HCT116 (cell line): ENCODE measurements around the gene PLD4. TPM values are rescaled to one million over a fixed set of nuclear protein-coding genes. Genes with fewer than 3 reads are reported as not detected.
"Not testable (repeated sequence)": the region's sequence is repeated elsewhere in the genome, so short reads cannot be mapped to it uniquely, and the experiment has no call there.

Source experiments
- ATAC-seq: fragments of 200-7000 bp; cut with Tn5 transposase; 2 replicates; pipeline ENCODE4 v1.9.1; 2020; ENCODE audit warnings: mild to moderate bottlenecking, moderate library complexity
- BruUV-seq: library from RNA; stranded (reverse); fragments of 400-500 nt; replicated peaks from 2 replicates; lab custom pipeline; 2021; lab: Mats Ljungman, UMichigan
- CTCF ChIA-PET: fragments of 300-600 bp; sonication (Branson Sonifier 250); formaldehyde crosslinking; loops from one replicate; lab custom pipeline; 2021; ENCODE audit warnings: antibody characterized with exemption; lab: Charles Lee
- POLR2A ChIA-PET: fragments of 300-600, 350-600 bp; sonication (Branson Sonifier 250); formaldehyde crosslinking; loops from one replicate; lab custom pipeline; 2021; ENCODE audit warnings: antibody characterized with exemption; lab: Charles Lee
- RAD21 ChIA-PET, 2 experiments: fragments of 300-600 bp; sonication (Branson Sonifier 250); formaldehyde crosslinking; loops; one replicate each; lab custom pipeline; 2023; ENCODE audit warnings: low total read pairs in 2 of 2; ENCODE audit not compliant: uncharacterized antibody in 2 of 2, unreplicated experiment in 2 of 2, low non-redundant PET in 1 of 2; lab: Charles Lee
- DNase-seq: peaks from one replicate; pipeline ENCODE4 v3.0.0-alpha.2; 2010; ENCODE audit warnings: low read depth, low spot score
- H2AFZ ChIP-seq: fragments of 200-600 bp; shearing (Covaris generic), sonication (generic); 2 replicates; pipeline ENCODE4 v1.6.1; 2017; ENCODE audit warnings: low read depth, mixed run types, mixed read lengths, antibody characterized with exemption, low read length; ENCODE audit not compliant: poor library complexity, severe bottlenecking
- H3K27ac ChIP-seq: 2 replicates; pipeline ENCODE4 v1.5.1; 2012; ENCODE audit warnings: low read depth, low read length
- H3K27me3 ChIP-seq: fragments of 200-600 bp; sonication (generic); 2 replicates; pipeline ENCODE4 v1.6.1; 2016; ENCODE audit warnings: mixed run types, low read length, mixed read lengths; ENCODE audit not compliant: insufficient read depth
- H3K36me3 ChIP-seq, 2 experiments: fragments of 200-500 bp in 1 of 2; fragments of 200-600 bp in 1 of 2; sonication (Bioruptor generic) in 1 of 2; sonication (generic) in 1 of 2; 2 replicates each; pipeline versions ENCODE4 v1.5.1 to v1.6.1; 2014 to 2016; ENCODE audit warnings: low read length in 2 of 2, inconsistent platforms in 1 of 2, mixed read lengths in 1 of 2, mixed run types in 1 of 2; ENCODE audit not compliant: insufficient read depth in 2 of 2, control insufficient read depth in 1 of 2
- H3K4me1 ChIP-seq, 2 experiments: fragments of 200-600 bp in 1 of 2; sonication (generic) in 1 of 2; 2 replicates each; pipeline versions ENCODE4 v1.5.1 to v1.6.1; 2012 to 2017; ENCODE audit warnings: low read length in 2 of 2, inconsistent platforms in 1 of 2, mild to moderate bottlenecking in 1 of 2, mixed read lengths in 1 of 2, mixed run types in 1 of 2, moderate library complexity in 1 of 2; ENCODE audit not compliant: insufficient read depth in 2 of 2, control insufficient read depth in 1 of 2
- H3K4me2 ChIP-seq: fragments of 200-600 bp; sonication (generic); 2 replicates; pipeline ENCODE4 v1.6.1; 2017; ENCODE audit warnings: mixed run types, low read length, mixed read lengths
- H3K4me3 ChIP-seq, 2 experiments: fragments of 200-600 bp in 1 of 2; sonication (generic) in 1 of 2; replicated peaks in 1 of 2; 2 replicates each; pipeline ENCODE4 v1.5.1; 2011 to 2016; ENCODE audit warnings: low read length in 2 of 2, control low read depth in 1 of 2, low read depth in 1 of 2, mild to moderate bottlenecking in 1 of 2, mixed read lengths in 1 of 2, mixed run types in 1 of 2
- H3K79me2 ChIP-seq: fragments of 200-600 bp; sonication (generic); 2 replicates; pipeline ENCODE4 v1.6.1; 2017; ENCODE audit warnings: mild to moderate bottlenecking, mixed run types, low read length, moderate library complexity, mixed read lengths; ENCODE audit not compliant: insufficient read depth
- H3K9ac ChIP-seq: fragments of 200-600 bp; sonication (generic); 2 replicates; pipeline ENCODE4 v1.6.1; 2016; ENCODE audit warnings: low read length, mixed read lengths
- H3K9me2 ChIP-seq: fragments of 200-600 bp; sonication (generic), shearing (Covaris generic); 2 replicates; pipeline ENCODE4 v1.6.1; 2017; ENCODE audit warnings: mixed run types, mild to moderate bottlenecking, moderate library complexity; ENCODE audit not compliant: insufficient read depth
- H3K9me3 ChIP-seq, 2 experiments: fragments of 200-500 bp in 1 of 2; fragments of 200-600 bp in 1 of 2; sonication (Bioruptor generic) in 1 of 2; sonication (generic) in 1 of 2; 2 replicates each; pipeline ENCODE4 v1.6.1; 2014 to 2017; ENCODE audit warnings: low read length in 2 of 2, mixed read lengths in 2 of 2, inconsistent platforms in 1 of 2, low read depth in 1 of 2, mild to moderate bottlenecking in 1 of 2, mixed run types in 1 of 2, moderate library complexity in 1 of 2; ENCODE audit not compliant: control insufficient read depth in 1 of 2, insufficient read depth in 1 of 2
- H4K20me1 ChIP-seq: fragments of 200-600 bp; sonication (generic), shearing (Covaris generic); 2 replicates; pipeline ENCODE4 v1.6.1; 2017; ENCODE audit warnings: mixed run types, mild to moderate bottlenecking, moderate library complexity; ENCODE audit not compliant: insufficient read depth
- CBX3 ChIP-seq: IDR thresholded peaks from 2 replicates; pipeline ENCODE4 v1.6.1; 2012; ENCODE audit warnings: low read depth
- CEBPB ChIP-seq: IDR thresholded peaks from 2 replicates; pipeline ENCODE4 v1.6.1; 2012; ENCODE audit warnings: low read depth
- ELF1 ChIP-seq: IDR thresholded peaks from 2 replicates; pipeline ENCODE4 v1.6.1; 2012; ENCODE audit warnings: low read depth, borderline replicate concordance
- EZH2 ChIP-seq: fragments of 200-600 bp; sonication (generic); IDR thresholded peaks from 2 replicates; pipeline ENCODE4 v1.6.1; 2017; ENCODE audit warnings: antibody characterized with exemption, mixed run types
- EZH2phosphoT487 ChIP-seq: fragments of 200-600 bp; IDR thresholded peaks from 2 replicates; pipeline ENCODE4 v1.6.1; 2018; ENCODE audit warnings: antibody characterized with exemption, borderline replicate concordance
- FOSL1 ChIP-seq: IDR thresholded peaks from 2 replicates; pipeline ENCODE4 v1.6.1; 2012; ENCODE audit warnings: low read depth
- JUND ChIP-seq: IDR thresholded peaks from 2 replicates; pipeline ENCODE4 v1.6.1; 2012
- POLR2A ChIP-seq: IDR thresholded peaks from 2 replicates; pipeline ENCODE4 v1.7.0; 2011; ENCODE audit warnings: borderline replicate concordance; ENCODE audit not compliant: insufficient read depth, insufficient read length; ENCODE audit errors: extremely low read depth
- POLR2AphosphoS5 ChIP-seq: IDR thresholded peaks from 2 replicates; pipeline ENCODE4 v1.6.1; 2011; ENCODE audit warnings: mild to moderate bottlenecking, low read depth, low read length, moderate library complexity
- RAD21 ChIP-seq: IDR thresholded peaks from 2 replicates; pipeline ENCODE4 v1.6.1; 2012; ENCODE audit warnings: low read depth, mild to moderate bottlenecking
- SP1 ChIP-seq: IDR thresholded peaks from 2 replicates; pipeline ENCODE4 v1.6.1; 2012; ENCODE audit warnings: low read depth
- TCF7L2 ChIP-seq: IDR thresholded peaks from 2 replicates; pipeline ENCODE4 v1.7.0; 2011; ENCODE audit warnings: borderline replicate concordance, inconsistent platforms; ENCODE audit not compliant: insufficient read depth, insufficient read length; ENCODE audit errors: extremely low read depth
- YY1 ChIP-seq: IDR thresholded peaks from 2 replicates; pipeline ENCODE4 v1.6.1; 2011; ENCODE audit warnings: low read length, low read depth, moderate library complexity, mild to moderate bottlenecking; ENCODE audit not compliant: insufficient replicate concordance; ENCODE audit errors: extremely low read depth
- ZFX ChIP-seq: fragments of 450-650 bp; IDR thresholded peaks from 2 replicates; pipeline ENCODE4 v1.6.1; 2017
- ZNF274 ChIP-seq: fragments of 200-500 bp; sonication (Bioruptor generic); IDR thresholded peaks from 2 replicates; pipeline ENCODE4 v1.6.1; 2014; ENCODE audit warnings: mild to moderate bottlenecking, low read depth, low read length, inconsistent platforms
- intact Hi-C: fragments of 100-400 bp; cut with micrococcal nuclease; formaldehyde crosslinking; loops from 2 replicates; pipeline ENCODE4 v1.10.0; 2022
- total RNA-seq: library from RNA; stranded (reverse); gene quantifications from one replicate; pipeline ENCODE4 v1.2.1, GENCODE V29; 2021; ENCODE audit not compliant: unreplicated experiment
- TF ChIP-seq, protein P1 (sequence below): IDR thresholded peaks from 2 replicates; pipeline ENCODE4 v1.6.1; 2012
- TF ChIP-seq, protein P2 (sequence below): IDR thresholded peaks from 2 replicates; pipeline ENCODE4 v1.6.1; 2012; ENCODE audit warnings: low read depth

PLD4 gene
- total RNA-seq, 1 experiment from 2014 or later: 0.12 TPM

DNA sequence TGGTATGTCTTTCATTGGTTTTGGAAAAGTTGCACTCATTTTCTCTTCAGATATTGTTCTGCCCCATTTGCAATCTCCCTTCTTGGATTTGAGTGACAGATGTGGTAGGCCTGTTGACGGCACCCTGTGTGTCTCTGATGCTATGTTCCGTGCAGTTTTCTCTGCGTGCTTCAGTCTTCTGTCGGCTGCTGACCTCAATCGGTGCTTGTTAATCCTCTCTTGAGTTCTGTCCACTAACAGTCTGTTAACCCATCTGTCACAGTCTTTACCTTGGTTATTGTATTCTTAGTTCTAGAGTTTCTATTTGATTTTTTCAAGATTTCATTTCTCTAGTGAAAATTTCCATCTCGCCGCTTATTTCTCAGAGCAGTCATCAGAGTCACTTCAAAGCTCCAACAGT is 20.7 kb upstream of the PLD4 start:
- no peak overlapping the region for H3K4me3 ChIP-seq
- TF ChIP-seq JUND: no peak
- no peak for TF ChIP-seq CEBPB
- no peak for TF ChIP-seq POLR2AphosphoS5
- TF ChIP-seq CBX3: no peak
- TF ChIP-seq SP1: no peak
- TF ChIP-seq TCF7L2: no peak
- TF ChIP-seq, protein P1, sequence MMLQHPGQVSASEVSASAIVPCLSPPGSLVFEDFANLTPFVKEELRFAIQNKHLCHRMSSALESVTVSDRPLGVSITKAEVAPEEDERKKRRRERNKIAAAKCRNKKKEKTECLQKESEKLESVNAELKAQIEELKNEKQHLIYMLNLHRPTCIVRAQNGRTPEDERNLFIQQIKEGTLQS: no peak
- no peak for TF ChIP-seq YY1
- no peak for TF ChIP-seq FOSL1
- TF ChIP-seq, protein P2, sequence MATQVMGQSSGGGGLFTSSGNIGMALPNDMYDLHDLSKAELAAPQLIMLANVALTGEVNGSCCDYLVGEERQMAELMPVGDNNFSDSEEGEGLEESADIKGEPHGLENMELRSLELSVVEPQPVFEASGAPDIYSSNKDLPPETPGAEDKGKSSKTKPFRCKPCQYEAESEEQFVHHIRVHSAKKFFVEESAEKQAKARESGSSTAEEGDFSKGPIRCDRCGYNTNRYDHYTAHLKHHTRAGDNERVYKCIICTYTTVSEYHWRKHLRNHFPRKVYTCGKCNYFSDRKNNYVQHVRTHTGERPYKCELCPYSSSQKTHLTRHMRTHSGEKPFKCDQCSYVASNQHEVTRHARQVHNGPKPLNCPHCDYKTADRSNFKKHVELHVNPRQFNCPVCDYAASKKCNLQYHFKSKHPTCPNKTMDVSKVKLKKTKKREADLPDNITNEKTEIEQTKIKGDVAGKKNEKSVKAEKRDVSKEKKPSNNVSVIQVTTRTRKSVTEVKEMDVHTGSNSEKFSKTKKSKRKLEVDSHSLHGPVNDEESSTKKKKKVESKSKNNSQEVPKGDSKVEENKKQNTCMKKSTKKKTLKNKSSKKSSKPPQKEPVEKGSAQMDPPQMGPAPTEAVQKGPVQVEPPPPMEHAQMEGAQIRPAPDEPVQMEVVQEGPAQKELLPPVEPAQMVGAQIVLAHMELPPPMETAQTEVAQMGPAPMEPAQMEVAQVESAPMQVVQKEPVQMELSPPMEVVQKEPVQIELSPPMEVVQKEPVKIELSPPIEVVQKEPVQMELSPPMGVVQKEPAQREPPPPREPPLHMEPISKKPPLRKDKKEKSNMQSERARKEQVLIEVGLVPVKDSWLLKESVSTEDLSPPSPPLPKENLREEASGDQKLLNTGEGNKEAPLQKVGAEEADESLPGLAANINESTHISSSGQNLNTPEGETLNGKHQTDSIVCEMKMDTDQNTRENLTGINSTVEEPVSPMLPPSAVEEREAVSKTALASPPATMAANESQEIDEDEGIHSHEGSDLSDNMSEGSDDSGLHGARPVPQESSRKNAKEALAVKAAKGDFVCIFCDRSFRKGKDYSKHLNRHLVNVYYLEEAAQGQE: no peak
- TF ChIP-seq POLR2A: no peak
- TF ChIP-seq ELF1: no peak
- no peak for TF ChIP-seq ZFX
- no peak for TF ChIP-seq EZH2
- TF ChIP-seq ZNF274: no peak
- no peak for TF ChIP-seq EZH2phosphoT487
- no peak for TF ChIP-seq RAD21
- no peaks in the 10 kb centered on the region for H3K9me2 ChIP-seq
- no peak overlapping the region for H3K9ac ChIP-seq
- H4K20me1 ChIP-seq: no peaks in the 10 kb centered on the region
- H3K27ac ChIP-seq: no peak overlapping the region
- H3K4me2 ChIP-seq: no peak overlapping the region
- ATAC-seq (no peak), DNase-seq (no peak)
- H3K27me3 ChIP-seq: peaks cover 5% of the 10 kb centered on the region; the same call in 1 of the 2 replicates
- peaks cover 0 to 8% of the 10 kb centered on the region in 2 experiments; a peak in 1 of 4 replicates for H3K9me3 ChIP-seq
- no TSS peak for BruUV-seq
- POLR2A ChIA-PET: no interaction called here
- no peaks in the 10 kb centered on the region for H3K36me3 ChIP-seq
- H3K4me1 ChIP-seq: no peaks in the 10 kb centered on the region
- CTCF ChIA-PET: no interaction called here
- H3K79me2 ChIP-seq: no peaks in the 10 kb centered on the region
- H2AFZ ChIP-seq: no peak overlapping the region
- RAD21 ChIA-PET: no interaction called here
- intact Hi-C loops: no loop called here

DNA sequence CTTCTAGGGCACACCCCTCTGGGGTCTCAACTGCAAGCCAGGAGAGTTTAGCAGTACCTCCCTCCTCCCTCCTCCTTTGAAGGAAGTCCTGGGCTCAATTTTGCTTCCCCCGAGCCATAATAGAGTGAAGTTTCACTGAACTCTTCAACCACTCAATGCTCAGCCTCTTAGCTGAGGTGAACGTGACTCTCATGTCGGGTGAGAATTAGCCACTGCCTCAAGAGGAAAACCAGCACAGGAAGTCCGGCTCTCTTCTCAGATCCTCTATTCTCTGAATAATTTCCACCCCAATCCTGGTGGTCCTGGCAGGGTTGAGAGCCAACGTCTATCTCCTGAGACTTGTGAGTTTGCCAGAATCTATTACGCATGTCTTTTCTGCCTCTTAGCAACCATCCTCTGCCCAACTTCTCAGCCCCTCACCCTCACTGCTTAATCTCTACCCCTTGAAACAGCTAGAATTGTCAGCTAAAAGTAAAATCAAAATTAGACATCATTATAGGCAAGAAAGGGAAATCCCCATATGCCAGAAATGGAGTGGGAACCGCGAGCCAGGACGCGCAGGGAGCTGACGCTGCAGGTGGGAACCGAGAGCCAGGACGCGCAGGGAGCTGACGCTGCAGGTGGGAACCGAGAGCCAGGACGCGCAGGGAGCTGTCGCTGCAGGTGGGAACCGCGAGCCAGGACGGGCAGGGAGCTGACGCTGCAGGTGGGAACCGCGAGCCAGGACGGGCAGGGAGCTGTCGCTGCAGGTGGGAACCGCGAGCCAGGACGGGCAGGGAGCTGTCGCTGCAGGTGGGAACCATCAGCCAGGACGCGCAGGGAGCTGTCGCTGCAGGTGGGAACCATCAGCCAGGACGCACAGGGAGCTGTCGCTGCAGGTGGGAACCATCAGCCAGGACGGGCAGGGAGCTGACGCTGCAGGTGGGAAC is 19.8 kb upstream of the PLD4 start:
- H3K27ac ChIP-seq, BruUV-seq, H3K79me2 ChIP-seq, CTCF ChIA-PET, ATAC-seq, H3K4me3 ChIP-seq, H3K4me1 ChIP-seq, intact Hi-C loops, H4K20me1 ChIP-seq, DNase-seq, H3K36me3 ChIP-seq, H3K27me3 ChIP-seq, H2AFZ ChIP-seq, H3K9me2 ChIP-seq, H3K4me2 ChIP-seq, H3K9me3 ChIP-seq, H3K9ac ChIP-seq, RAD21 ChIA-PET: not testable (repeated sequence)
- POLR2A ChIA-PET: interaction anchor here (0.7 kb wide), 1 partner anchor 11 kb away, joined by 3 read pairs; no protein-coding TSS in a partner anchor
